H1 (cell line): ENCODE results near the gene BLOC1S4. TPM values are rescaled to one million over a fixed set of nuclear protein-coding genes. Genes with fewer than 3 reads are reported as not detected.
A peak's percentile ranks its signal among the peaks of the same experiment; 100 is the strongest.

ENCODE experiments used
- ASH2L ChIP-seq: fragments of 200-600, 300-600 bp; sonication (generic); IDR thresholded peaks from one replicate; pipeline ENCODE4 v1.7.1; 2017; ENCODE audit warnings: low read length
- BRCA1 ChIP-seq: IDR thresholded peaks from 2 replicates; pipeline ENCODE4 v1.6.1; 2012; ENCODE audit warnings: low read depth, low read length, improper control_type of control experiment
- CBX5 ChIP-seq: fragments of 300-800, 300-1000 bp; sonication (generic); IDR thresholded peaks from 2 replicates; pipeline ENCODE4 v1.7.1; 2016; ENCODE audit warnings: antibody characterized with exemption, low read length, low read depth
- CEBPB ChIP-seq: IDR thresholded peaks from 2 replicates; pipeline ENCODE4 v1.6.1; 2012; ENCODE audit warnings: low read depth, low read length
- HDAC2 ChIP-seq, 2 experiments: fragments of 300-600 bp in 1 of 2; sonication (generic) in 1 of 2; IDR thresholded peaks; 2 replicates each; pipeline ENCODE4 v1.6.1; 2011 to 2012; ENCODE audit warnings: low read depth in 2 of 2, low read length in 2 of 2, mild to moderate bottlenecking in 2 of 2, moderate library complexity in 2 of 2, borderline replicate concordance in 1 of 2, inconsistent platforms in 1 of 2
- HDAC6 ChIP-seq: IDR thresholded peaks from one replicate; pipeline ENCODE4 v1.7.1; 2012; ENCODE audit warnings: low read depth, mild to moderate bottlenecking, inconsistent platforms, low read length, moderate library complexity
- KDM4A ChIP-seq: IDR thresholded peaks from one replicate; pipeline ENCODE4 v1.7.1; 2012; ENCODE audit warnings: low read depth, mild to moderate bottlenecking, moderate library complexity, low read length, inconsistent platforms; ENCODE audit not compliant: severe bottlenecking
- KDM5A ChIP-seq: fragments of 200-600 bp; IDR thresholded peaks from 2 replicates; pipeline ENCODE4 v1.7.1; 2012; ENCODE audit warnings: mild to moderate bottlenecking, low read length, inconsistent platforms, mixed read lengths
- MAFK ChIP-seq: IDR thresholded peaks from 2 replicates; pipeline ENCODE4 v1.6.1; 2012; ENCODE audit warnings: low read depth, mild to moderate bottlenecking, improper control_type of control experiment, low read length
- NRF1 ChIP-seq: IDR thresholded peaks from 2 replicates; pipeline ENCODE4 v1.6.1; 2011; ENCODE audit warnings: mild to moderate bottlenecking, low read depth, low read length, improper control_type of control experiment
- POLR2A ChIP-seq, 2 experiments: IDR thresholded peaks; 1 replicate in 1 of 2; 2 replicates in 1 of 2; pipeline ENCODE4 v1.6.1; 2011; ENCODE audit warnings: low read depth in 2 of 2, low read length in 2 of 2, mild to moderate bottlenecking in 2 of 2; ENCODE audit errors: control extremely low read depth in 1 of 2
- POLR2AphosphoS5 ChIP-seq: IDR thresholded peaks from 2 replicates; pipeline ENCODE4 v1.6.1; 2011; ENCODE audit warnings: low read depth, low read length
- RBBP5 ChIP-seq: IDR thresholded peaks from 2 replicates; pipeline ENCODE4 v1.7.1; 2012; ENCODE audit warnings: low read depth, mild to moderate bottlenecking, inconsistent platforms, low read length, moderate library complexity, borderline replicate concordance
- SIRT6 ChIP-seq: IDR thresholded peaks from one replicate; pipeline ENCODE4 v1.7.1; 2012; ENCODE audit warnings: low read length, inconsistent platforms
- SP1 ChIP-seq: IDR thresholded peaks from 2 replicates; pipeline ENCODE4 v1.6.1; 2011; ENCODE audit warnings: low read depth, low read length
- SP2 ChIP-seq: IDR thresholded peaks from 2 replicates; pipeline ENCODE4 v1.6.1; 2012; ENCODE audit warnings: mild to moderate bottlenecking, low read length, inconsistent platforms
- TAF1 ChIP-seq: IDR thresholded peaks from 2 replicates; pipeline ENCODE4 v1.6.1; 2011; ENCODE audit warnings: mild to moderate bottlenecking, low read depth, low read length
- YY1 ChIP-seq: IDR thresholded peaks from 2 replicates; pipeline ENCODE4 v1.6.1; 2011; ENCODE audit warnings: low read depth, mild to moderate bottlenecking, low read length
- polyA plus RNA-seq, 7 experiments: library from polyadenylated mRNA; depleted of rRNA in 3 of 7; stranded (reverse) in 5 of 7; unstranded in 2 of 7; fragments of >200 nt in 5 of 7; fragments of 200-250 nt in 2 of 7; gene quantifications; 1 replicate in 5 of 7; 2 replicates in 1 of 7; 4 replicates in 1 of 7; pipeline versions ENCODE4 v1.2.1 to v1.2.3, GENCODE V29; 2011 to 2013; ENCODE audit warnings: missing spikeins in 2 of 7, mixed read lengths in 2 of 7
- total RNA-seq: library from RNA; stranded (reverse); fragmentation: NEBNext Ultra II Directional; extraction: Animal tissue kit (Norgen Biotek cat#: 25700); gene quantifications from 2 replicates; pipeline ENCODE4 v1.2.1, GENCODE V29; 2021
- TF ChIP-seq, protein P1 (sequence below): IDR thresholded peaks from 2 replicates; pipeline ENCODE4 v1.6.1; 2011; ENCODE audit warnings: low read depth, mild to moderate bottlenecking, low read length; ENCODE audit not compliant: insufficient read depth
- TF ChIP-seq, protein P2 (sequence below): IDR thresholded peaks from 2 replicates; pipeline ENCODE4 v1.6.1; 2012; ENCODE audit warnings: inconsistent platforms
- TF ChIP-seq, protein P3 (sequence below): IDR thresholded peaks from 2 replicates; pipeline ENCODE4 v1.6.1; 2012; ENCODE audit warnings: low read length, inconsistent platforms
- TF ChIP-seq, protein P4 (sequence below): IDR thresholded peaks from 2 replicates; pipeline ENCODE4 v1.6.1; 2011; ENCODE audit warnings: low read length, improper control_type of control experiment

Gene BLOC1S4
- total and polyA plus RNA-seq, 2 of the 8 experiments (the other 6 are each of a cell fraction or from before 2014, with no cell fraction given), result 19.1 to 27.8 TPM

DNA sequence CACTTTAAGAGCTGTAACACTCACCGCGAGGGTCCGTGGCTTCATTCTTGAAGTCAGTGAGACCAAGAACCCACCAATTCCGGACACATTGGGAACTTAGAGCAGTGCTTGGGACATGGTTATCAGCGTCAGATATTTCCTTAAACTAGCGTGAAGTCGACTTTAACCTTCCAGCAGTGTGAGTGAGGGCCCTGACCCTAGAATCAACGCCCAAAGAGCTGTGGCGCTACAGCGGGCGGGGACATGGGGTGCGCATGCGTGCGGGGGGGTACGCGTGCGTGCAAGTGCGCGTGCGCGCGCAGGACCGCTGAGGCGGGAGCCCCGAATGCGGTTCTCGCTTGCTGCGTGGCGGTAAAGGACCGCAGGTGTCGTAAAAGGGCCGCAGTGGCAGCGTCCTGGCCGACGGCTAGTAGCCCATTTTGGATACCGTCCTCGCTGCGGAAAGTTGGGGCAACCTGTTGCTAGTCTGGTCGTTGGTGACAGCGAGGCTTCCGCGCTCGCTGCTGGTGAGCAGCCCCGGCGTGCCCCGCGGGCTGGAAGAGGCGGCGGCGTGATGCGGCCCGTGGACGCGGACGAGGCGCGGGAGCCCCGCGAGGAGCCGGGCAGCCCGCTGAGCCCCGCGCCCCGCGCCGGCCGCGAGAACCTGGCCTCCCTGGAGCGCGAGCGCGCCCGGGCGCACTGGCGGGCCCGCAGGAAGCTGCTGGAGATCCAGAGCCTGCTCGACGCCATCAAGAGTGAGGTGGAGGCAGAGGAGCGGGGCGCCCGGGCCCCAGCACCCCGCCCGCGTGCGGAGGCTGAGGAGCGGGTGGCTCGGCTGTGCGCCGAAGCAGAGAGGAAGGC is 42.1 kb upstream of the BLOC1S4 start (continued):
- TF ChIP-seq ASH2L (peak; percentile 6), KDM4A (peak; percentile 68), KDM5A (no peak), NRF1 (peak; percentile 97), HDAC6 (no peak), CEBPB (no peak), HDAC2 (IDR thresholded peaks at IDR 0.05; ENCODE audit: borderline replicate concordance in 1 of 2, low read depth in 2 of 2, low read length in 2 of 2) (no peak), CBX5 (no peak), RBBP5 (no peak), TAF1 (peak; percentile 97), POLR2AphosphoS5 (peak; percentile 92), MAFK (no peak), SIRT6 (no peak), SP2 (no peak), POLR2A (IDR thresholded peaks at IDR 0.05; ENCODE audit: control extremely low read depth in 1 of 2, low read depth in 2 of 2, low read length in 2 of 2) (peak in 1 of 2 experiments; percentile 57; a peak in 2 of 3 replicates), YY1 (peak; percentile 86), SP1 (no peak), BRCA1 (no peak)
- TF ChIP-seq, protein P1, sequence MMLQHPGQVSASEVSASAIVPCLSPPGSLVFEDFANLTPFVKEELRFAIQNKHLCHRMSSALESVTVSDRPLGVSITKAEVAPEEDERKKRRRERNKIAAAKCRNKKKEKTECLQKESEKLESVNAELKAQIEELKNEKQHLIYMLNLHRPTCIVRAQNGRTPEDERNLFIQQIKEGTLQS, result peak; percentile 78
- TF ChIP-seq, protein P2, sequence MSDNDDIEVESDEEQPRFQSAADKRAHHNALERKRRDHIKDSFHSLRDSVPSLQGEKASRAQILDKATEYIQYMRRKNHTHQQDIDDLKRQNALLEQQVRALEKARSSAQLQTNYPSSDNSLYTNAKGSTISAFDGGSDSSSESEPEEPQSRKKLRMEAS, result peak; percentile 87
- TF ChIP-seq, protein P3, sequence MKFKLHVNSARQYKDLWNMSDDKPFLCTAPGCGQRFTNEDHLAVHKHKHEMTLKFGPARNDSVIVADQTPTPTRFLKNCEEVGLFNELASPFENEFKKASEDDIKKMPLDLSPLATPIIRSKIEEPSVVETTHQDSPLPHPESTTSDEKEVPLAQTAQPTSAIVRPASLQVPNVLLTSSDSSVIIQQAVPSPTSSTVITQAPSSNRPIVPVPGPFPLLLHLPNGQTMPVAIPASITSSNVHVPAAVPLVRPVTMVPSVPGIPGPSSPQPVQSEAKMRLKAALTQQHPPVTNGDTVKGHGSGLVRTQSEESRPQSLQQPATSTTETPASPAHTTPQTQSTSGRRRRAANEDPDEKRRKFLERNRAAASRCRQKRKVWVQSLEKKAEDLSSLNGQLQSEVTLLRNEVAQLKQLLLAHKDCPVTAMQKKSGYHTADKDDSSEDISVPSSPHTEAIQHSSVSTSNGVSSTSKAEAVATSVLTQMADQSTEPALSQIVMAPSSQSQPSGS, result no peak
- TF ChIP-seq, protein P4, sequence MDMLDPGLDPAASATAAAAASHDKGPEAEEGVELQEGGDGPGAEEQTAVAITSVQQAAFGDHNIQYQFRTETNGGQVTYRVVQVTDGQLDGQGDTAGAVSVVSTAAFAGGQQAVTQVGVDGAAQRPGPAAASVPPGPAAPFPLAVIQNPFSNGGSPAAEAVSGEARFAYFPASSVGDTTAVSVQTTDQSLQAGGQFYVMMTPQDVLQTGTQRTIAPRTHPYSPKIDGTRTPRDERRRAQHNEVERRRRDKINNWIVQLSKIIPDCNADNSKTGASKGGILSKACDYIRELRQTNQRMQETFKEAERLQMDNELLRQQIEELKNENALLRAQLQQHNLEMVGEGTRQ, result no peak
